Stimulated activated CD8-positive, alpha-beta memory T cell treated with anti-CD3 and anti-CD28 coated beads, Interleukin-2, amount 100 ng/mL, for 1 hour (primary cell): Measurements from ENCODE around the gene FHOD3.

Experiments used
- DNase-seq, 2 donors: peaks; one replicate each; pipeline ENCODE4 v3.0.0-alpha.2; 2020; ENCODE audit warnings: low read depth in 2 of 2

FHOD3 gene

DNA sequence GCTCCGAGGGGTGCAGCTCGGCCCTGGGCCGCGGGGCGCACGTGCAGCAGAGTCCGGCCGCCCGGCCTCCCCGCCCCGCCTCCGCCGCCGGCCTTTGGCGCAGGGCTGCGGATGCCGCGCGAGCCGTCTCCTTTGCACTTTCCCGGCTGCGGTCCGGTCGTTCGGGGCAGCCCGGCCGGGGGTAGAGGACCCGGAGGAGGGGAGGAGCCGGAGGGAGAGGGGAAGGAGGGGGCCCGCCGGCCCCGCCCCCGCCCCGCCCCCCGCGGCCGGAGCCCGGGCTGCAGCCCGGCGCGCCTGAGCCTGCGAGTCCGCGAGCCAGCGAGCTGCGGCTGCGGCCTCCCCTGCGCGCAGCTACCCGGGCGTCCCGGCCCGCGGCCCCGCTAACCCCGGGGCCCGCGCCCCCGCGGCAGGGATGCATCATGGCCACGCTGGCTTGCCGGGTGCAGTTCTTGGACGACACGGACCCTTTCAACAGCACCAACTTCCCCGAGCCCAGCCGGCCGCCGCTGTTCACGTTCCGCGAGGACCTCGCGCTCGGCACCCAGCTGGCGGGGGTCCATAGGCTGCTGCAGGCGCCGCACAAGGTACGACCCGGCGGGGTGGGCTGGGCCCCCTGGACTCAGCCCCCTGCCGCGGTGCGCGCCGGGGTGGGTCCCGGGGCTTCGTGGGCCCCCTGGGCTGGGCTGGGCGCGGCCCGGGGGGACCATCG, at the start of gene FHOD3:
FHOD3 (plus strand) TSS at position 297 of the 709 bp plus-strand sequence; CDS start at position 420, 123 bp downstream.
- no peak for DNase-seq

DNA sequence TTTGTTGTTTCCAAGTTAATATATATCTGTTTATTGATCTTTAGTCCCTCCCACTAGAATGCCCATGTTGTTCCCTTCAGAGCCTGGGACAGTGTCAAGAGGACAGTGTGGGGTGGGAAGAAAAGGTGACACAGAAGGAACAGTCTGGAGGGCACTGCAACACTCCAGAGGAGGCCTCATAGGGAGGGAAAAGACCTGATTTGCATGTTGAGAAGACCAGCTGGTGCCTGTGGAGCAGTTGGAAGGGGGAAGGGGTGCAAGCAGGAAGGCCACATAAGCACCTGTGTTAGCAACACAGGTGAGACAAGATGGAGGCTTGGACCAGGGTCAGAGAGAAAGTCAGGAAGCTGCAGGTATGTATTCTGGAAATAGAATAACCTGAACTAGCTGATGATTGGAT, 48.1 kb upstream of the FHOD3 start:
- no peak for DNase-seq

DNA sequence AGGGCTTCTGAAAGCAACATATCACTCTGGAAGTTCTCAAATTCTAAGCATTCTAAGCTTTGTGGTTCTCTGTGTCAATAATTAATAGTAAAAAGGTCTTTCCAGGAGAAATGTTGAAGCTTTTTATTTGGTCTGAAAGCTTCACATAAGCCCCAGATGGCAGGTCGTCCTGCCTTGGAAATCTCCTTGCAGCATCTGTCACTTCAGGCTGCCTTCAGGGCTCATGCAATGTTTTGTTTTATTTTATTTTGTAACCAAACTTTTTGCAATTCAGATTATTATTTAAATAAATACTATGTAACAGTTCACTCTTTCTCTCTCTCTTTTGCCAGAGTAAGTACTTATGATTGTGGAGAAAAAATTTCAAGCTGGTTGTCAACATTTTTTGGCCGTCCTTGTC, 46.7 kb upstream of the FHOD3 start:
- DNase-seq, result no peak

DNA sequence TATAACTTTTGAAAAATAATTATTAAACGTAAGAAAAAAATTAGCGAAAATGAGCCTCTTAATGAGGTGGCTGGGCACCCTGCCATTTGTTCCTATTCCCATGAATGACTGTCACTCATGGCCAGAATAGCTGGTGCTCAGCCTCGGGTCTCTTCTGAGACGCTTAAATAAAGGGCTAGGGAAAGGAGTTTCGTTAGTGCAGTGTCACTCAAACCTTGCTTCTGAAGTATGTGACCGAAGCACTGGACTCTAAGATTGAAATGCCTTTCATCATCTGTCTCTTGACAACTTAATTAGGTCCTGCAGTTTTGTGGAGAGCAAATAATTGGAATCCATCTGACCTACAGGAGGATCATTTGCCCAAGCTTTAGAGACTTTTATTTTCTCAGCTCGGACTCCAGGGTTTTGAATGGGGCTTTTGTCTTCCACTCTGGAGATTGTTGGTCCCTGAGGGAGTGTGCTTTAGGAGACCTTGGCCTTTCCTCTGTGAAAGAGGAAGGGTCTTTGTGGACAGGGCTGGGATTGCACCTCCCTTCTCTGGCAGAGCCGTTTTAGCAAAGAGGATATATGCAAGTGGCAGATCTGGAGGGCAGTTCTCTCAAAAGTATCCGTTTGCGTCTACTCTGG, 42.3 kb upstream of the FHOD3 start:
- no peak for DNase-seq

DNA sequence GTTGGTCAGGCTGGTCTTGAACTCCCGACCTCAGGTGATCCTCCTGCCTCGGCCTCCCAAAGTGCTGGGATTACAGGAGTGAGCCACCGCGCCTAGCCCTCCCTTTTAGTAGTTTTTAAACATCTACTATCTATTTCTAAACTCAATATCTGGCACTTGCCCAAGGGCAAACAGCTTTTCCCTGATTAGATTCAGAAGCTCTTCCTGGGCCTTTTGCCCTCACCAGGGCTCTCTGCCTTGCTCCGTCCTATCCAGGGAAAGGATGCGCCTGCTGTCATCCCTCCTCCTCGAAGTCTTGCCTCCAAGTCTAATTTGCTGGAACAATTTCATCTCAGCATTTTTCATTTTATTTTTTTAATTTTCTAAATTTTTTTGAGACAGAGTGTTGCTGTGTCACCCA, 41.4 kb upstream of the FHOD3 start:
- DNase-seq, result no peak

DNA sequence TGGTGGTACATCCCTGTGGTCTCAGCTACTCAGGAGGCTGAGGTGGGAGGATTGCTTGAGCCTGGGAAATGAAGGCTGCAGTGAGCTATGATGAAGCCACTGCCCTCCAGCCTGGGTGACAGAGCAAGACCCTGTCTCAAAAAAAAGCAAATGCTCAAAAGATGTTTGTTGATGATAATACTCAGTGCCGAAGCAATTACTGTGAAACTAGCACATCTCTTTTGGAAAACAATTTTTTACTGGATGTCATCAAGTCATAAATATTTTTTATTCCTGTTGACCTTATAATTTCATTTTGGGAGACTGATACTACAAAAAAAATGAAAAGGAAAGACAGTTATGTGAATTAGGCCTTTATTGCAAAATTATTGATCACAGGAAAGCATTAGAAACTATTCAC, 34.5 kb upstream of the FHOD3 start:
- no peak for DNase-seq

DNA sequence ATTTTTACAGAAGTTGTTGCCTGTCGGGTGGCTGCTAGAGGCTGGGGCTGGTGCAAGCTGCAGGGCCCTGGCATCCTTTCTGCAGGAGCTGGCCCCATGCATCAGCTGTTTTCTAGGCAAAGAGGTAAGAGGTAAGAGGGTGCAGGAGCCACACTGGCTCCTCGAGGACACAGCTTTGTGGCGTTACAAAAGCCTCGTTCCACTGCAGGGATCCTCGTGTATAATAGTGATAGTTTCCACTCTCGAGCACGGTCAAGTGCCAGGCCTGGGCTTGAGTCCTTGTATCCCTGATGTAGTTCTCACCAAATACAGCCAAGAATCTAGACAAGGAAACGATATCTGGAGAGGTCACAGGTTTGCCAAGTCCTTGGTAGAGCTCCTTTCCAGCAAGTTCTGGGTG, 33.2 kb upstream of the FHOD3 start:
- no peak for DNase-seq

DNA sequence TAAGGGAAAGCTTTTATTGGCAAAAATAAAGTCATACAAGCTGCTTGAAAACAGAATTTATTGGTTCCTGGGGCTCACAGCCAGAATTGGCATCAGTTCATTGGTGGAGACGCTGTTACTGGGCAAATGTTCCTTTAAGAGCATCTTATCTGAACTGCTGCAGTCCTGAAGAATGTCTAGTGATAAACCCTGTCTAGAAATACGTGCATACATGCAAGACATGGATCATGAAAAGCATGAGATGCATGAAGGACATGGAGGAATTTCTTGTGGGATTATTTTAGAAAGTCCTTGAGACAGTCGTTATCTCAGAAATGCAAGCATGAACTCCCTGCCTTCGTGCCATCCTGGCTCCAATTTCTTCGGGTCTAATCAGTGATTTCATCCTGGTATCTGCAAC, 32.5 kb upstream of the FHOD3 start:
- no peak for DNase-seq

DNA sequence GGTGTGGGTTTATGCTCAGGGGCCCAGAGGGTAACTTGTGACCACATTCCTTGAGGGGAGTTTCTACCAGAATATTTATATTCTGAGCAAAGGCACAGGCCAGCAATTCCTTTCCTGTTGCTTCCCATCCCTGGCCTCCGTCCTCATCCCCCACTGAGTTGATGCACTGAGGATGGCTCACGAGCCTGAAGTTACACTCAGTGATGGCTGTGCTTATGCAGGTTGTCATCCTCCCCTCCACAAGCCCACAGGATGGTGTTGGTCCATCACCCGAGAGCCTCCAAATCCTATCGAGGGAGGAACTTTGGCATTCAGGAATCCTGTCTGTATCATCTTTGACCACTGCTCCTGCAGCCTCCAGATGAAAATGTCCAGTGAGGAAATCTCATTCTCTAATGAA, 28.4 kb upstream of the FHOD3 start:
- no peak for DNase-seq

DNA sequence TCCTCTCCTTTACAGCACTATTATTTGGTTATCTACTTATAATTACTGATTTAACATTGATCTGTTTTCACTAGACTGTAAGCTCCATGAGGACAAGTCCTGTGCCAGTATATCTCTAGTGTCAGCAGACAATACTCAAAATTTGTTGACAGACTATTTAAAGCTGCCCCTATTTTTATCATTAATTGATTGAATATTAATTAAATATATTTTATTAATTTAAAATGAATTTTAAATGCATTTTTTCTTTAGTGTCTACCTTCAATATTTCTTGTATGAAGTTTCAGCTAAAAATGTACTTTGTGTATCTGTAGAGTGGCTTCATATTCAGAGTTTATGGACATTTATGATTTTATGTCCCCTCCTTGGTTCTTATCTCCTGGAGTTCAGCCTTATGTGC, 26.4 kb upstream of the FHOD3 start:
- DNase-seq, result no peak

DNA sequence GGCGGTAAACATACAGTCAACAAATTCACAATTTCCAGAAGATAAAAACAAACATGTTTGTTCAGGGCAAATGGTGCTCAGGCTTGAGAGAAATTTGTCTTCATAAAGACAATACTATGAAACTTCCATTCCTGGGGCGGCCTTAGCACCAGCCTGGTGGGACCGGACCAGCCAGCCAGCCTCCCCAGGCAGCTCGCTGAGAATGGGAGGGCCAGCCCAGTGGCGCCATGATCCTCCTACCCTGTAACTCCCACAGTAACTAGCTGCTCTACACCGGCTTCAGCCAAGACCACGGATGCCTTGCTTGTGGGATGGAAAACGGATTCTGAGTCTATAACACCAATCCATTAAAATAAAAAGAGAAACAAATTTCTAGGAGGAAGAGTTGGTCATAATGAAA, 24.2 kb upstream of the FHOD3 start:
- DNase-seq, result no peak

DNA sequence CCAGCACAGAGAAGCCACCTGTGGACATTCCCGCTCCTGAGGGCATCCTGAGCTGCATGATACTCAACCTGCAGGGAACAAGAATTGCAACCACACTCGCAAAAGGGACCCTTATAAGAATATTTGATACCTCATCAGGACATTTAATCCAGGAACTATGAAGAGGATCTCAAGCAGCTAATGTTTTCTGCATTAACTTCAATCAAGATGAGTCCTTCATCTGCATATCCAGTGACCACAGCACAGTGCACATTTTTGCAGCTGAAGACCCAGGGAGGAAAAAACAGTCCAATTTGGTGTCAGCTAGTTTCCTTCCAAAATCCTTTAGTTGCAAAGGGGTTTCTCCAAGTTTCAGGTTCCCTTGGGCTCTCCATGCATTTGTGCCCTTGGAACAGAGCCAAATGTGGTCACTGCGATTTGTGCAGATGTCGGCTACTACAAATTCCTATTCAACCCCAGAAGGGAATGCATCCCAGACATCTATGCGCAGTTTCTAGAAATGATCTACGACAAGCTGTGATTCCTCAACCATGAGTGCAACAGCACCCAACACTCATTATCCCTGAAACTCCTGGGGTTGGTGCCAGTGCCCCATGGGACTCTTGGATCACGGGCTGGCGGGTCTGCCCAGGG, 23.3 kb upstream of the FHOD3 start:
- DNase-seq, result no peak

DNA sequence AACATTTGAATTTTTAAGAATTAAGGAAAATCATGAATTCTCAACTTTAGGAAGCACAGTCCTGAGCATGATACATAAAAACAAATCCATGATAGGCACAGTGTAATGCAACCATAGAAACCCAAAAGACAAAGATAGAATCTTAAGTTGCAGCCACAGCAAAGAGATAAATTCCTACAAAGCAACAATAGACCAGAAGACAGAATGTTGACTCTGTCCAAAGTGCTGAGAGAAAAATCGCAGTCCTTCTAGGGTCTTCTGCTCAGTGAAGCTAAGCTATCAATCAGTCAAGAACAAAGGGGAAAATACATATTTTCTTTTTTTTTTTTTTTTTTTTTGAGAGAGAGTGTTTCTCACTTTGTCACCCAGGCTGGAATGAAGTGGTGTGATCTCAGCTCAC, 22.0 kb upstream of the FHOD3 start:
- no peak for DNase-seq

DNA sequence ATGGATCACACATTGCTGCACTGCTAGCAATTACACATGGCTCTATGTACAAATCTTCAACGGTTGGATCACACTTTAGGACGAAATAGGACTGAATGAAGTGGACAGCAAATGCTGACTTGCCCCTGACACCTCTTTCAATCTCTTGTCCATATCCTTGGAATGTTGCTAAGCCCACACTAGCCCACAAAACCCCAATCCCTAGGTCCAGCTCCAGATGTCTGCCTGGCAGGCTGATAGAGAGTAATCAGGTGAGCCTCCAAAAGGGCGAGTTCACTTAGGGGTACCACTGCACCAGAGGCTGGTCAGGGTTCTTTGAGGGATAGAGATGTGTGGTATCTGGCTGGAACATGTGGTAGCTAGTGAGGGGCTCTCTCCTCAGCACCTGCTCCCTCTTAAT, 18.5 kb upstream of the FHOD3 start:
- no peak for DNase-seq

DNA sequence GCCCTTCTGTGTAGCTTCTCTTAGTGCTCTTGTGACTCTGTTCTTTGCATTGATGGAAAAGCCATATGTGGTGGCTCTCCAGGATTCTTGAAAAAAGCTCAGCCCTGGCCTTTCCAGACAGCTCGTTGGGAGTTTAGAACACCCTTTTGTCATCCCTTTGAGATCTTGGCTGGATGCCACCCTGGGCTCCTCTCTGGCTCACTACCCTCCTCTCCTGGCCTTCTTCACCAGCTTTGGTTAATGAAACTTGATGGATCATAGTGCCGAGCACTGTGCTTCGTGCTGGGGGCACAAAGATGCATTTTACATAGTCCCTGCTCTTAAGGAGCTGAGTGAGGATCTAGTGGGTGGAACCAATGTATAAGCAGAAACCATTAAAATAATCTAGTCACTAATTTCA, 15.6 kb upstream of the FHOD3 start:
- no peak for DNase-seq

DNA sequence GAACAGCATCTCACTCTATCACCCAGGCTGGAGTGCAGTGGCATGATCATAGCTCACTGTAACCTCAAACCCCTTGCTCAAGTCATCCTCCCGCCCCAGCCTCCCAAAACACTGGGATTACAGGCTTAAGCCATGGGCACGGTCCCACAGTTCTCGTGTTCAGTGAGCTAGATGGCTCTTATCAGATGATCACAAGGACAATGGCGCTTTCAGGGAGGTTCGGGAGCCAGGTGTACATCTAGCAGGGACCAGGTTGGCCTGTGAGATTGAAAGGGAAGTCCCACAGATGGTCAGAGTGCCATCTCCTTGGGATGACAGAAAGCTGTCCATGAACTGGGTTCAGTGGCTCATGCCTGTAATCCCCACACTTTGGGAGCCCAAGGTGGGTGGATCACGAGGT, 14.1 kb upstream of the FHOD3 start:
- no peak for DNase-seq

DNA sequence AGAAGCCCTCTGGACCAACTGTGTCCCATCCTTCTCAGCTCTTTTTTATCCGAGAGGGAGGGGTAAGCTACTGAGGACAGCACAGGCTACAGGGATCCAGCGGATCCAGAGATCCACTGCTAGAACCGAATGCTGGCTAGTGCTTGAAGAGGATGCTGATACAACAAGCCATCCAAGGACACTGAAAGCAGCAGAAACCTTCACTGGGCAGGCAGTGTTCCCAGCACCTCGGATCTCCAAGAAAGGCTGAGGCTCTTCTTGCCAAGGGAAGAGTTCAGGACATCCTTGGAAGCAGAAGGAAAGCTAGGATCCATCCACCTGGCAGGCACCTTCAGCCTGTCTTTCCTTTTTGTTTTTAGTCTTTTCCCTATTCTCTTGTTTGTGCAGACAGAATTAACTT, 13.2 kb upstream of the FHOD3 start:
- DNase-seq, result no peak

DNA sequence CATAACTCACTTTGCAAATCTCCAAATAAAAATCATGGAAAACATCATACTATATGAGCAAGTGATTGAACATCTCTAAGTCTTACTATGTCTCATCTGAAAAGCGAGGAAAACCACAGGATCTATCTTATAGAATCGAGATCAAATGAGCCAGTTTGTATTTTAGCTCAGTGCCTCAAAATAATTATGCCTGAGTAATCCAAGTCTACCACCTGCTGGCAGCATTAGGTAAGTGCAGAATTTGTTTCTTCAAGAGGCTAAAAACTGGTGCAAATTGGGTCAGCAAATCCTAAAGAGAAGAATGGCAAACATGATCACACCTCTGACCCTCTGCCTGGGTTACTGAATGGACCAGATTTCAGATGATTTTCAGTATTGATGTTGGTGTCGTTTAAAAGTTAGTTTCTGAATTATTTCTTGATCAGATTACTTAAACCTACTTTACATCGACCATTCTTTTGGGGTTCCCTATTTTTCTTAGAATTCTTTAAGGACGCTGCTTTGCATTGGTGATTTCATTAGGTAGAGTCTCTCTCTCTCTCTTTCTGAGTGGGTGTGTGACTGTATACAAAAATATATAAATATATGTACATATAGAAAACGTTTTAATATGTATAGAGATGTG, 12.7 kb upstream of the FHOD3 start:
- no peak for DNase-seq

DNA sequence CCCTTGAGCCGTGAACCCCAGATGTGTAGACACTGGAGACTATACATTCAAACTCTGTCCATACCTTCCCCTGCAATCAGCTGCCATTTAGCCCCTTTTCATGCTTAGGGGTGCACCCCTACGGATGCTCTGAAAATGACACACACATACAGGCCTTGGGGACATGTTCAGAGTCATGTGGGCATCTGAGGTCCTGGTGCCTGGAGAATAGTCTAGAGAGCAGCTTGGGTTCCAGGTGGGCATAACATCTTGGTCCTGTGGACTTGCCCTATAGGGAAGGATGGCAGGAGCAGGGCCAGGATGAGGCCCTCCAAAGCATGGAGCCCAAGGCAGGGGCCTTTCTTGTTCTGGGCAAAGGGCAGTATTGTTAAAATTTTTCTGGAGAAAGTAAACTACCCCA, 9.9 kb upstream of the FHOD3 start:
- DNase-seq, result no peak

DNA sequence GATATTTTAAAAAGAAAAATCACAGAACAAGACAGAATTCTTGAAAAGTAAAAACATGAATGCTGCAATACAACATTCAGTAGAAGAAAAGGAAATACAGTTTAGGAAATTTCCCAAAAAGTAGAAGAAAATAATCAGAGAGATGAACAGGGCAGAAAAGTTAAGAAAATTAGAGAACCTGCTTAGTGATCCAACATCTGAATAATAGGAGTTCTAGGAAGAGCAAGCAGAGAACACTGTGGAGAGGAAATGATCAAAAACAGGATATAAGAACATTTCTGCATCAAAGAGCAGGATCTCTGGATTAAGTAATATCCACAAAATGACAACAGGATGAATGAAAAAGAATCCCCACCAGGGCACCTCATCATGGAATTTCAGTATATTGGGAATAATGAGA, 8.8 kb upstream of the FHOD3 start:
- no peak for DNase-seq

DNA sequence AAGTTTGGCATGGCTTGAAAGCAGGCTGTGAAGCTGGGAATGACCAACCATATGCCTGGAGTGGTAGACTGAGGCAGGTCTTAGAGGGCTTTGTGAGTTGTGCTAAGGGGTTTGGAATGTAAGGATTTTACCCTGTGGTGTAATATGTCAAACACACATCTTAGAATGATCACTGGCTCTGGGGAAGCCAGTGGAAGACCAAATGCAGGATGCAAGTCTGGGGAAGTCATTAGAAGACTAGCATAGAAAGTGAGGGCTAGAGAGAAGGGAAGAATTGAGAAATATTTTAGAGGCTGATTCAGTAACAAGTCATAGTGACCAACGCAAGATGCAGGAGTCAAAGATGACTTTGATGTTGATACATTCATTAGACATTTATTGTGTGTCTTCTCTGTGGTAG, 3.5 kb upstream of the FHOD3 start:
- DNase-seq, result no peak

DNA sequence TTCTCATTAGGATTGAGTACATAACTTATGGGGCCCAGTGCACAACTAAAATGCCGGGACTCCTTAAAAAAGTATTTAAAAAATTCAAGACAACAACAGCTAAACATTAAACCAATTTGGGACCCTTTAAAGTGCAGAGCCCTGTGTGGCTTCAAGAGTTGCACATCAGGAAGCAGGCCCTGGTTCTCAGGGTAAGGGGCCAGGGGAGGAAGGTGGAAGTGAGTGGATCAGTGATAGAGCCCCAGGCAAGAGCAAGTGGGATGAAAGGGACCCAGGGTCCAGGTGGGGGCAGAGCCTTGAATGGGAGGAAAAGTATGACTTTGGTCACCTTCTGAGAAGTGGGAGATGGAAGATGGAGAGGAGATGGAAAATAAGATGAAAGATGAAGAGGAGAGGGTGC, 2.3 kb upstream of the FHOD3 start:
- no peak for DNase-seq

DNA sequence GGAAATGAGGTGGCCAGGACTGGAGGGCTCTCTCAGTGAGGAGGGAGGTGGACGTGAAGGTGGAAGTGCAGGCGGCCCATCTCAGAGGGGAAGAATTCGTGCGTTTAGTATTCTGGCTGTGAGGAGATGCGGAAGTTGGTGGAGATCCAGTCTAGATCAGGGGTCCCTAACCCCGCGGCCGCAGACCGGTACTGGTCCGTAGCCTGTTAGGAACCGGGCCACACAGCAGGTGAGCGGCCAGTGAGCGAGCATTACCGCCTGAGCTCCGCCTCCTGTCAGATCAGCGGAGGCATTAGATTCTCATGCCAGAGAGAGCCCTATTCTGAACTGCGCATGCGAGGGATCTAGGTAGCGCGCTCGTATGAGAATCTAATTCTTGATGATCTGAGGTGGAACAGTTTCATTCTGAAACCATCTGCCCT, 1.6 kb upstream of the FHOD3 start:
- no peak for DNase-seq
